Central memory CD8-positive, alpha-beta T cell (primary cell): ENCODE measurements around the gene BAHCC1.

Source experiments
- ATAC-seq: fragments of 150-1000 bp; cut with Tn5 transposase; replicated peaks from 2 replicates; pipeline ENCODE4 v1.10.0; 2022; ENCODE audit warnings: mild to moderate bottlenecking, moderate FRiP score, moderate number of reproducible peaks; ENCODE audit not compliant: poor library complexity, severe bottlenecking; ENCODE audit errors: extremely low read depth
- DNase-seq, 2 donors: peaks; one replicate each; pipeline ENCODE4 v3.0.0; 2021; ENCODE audit warnings: low spot score in 2 of 2
- H3K27ac Mint-ChIP-seq: one replicate; pipeline ENCODE4 v1.8.0; 2022; ENCODE audit warnings: low read depth, mild to moderate bottlenecking, moderate library complexity, mixed read lengths
- H3K27me3 Mint-ChIP-seq: one replicate; pipeline ENCODE4 v1.8.0; 2022; ENCODE audit warnings: mixed read lengths
- H3K36me3 Mint-ChIP-seq: one replicate; pipeline ENCODE4 v1.8.0; 2022; ENCODE audit warnings: mild to moderate bottlenecking, moderate library complexity, mixed read lengths; ENCODE audit not compliant: insufficient read depth
- H3K4me1 Mint-ChIP-seq: one replicate; pipeline ENCODE4 v1.8.0; 2022; ENCODE audit warnings: mixed read lengths
- H3K4me3 Mint-ChIP-seq: one replicate; pipeline ENCODE4 v1.8.0; 2022; ENCODE audit warnings: mild to moderate bottlenecking, moderate library complexity, mixed read lengths
- H3K9me3 Mint-ChIP-seq: one replicate; pipeline ENCODE4 v1.8.0; 2022; ENCODE audit warnings: mixed read lengths

BAHCC1 gene

GRCh38 chr17:81480140-81481072 lies 85.1 kb downstream of the BAHCC1 start:
- Mint-ChIP-seq H3K4me1 (no peaks in the 10 kb centered on the region), H3K27ac (no peak overlapping the region), H3K27me3 (peaks cover 46% of the 10 kb centered on the region), H3K9me3 (no peaks in the 10 kb centered on the region), H3K36me3 (peaks cover 3% of the 10 kb centered on the region), H3K4me3 (no peak overlapping the region)
- no peak for ATAC-seq
- DNase-seq, result no peak

GRCh38 chr17:81481073-81481799 lies 86.0 kb downstream of the BAHCC1 start:
- no peaks in the 10 kb centered on the region for H3K4me1 Mint-ChIP-seq
- peak overlapping the region; percentile 49 for H3K4me3 Mint-ChIP-seq
- DNase-seq (no peak), ATAC-seq (no peak)
- H3K36me3 Mint-ChIP-seq, result peaks cover 3% of the 10 kb centered on the region
- peaks cover 52% of the 10 kb centered on the region for H3K27me3 Mint-ChIP-seq
- no peak overlapping the region for H3K27ac Mint-ChIP-seq
- H3K9me3 Mint-ChIP-seq, result no peaks in the 10 kb centered on the region

GRCh38 chr17:81481815-81482505 lies 86.7 kb downstream of the BAHCC1 start:
- H3K9me3 Mint-ChIP-seq, result no peaks in the 10 kb centered on the region
- H3K36me3 Mint-ChIP-seq, result peaks cover 3% of the 10 kb centered on the region
- no peaks in the 10 kb centered on the region for H3K4me1 Mint-ChIP-seq
- peaks cover 55% of the 10 kb centered on the region for H3K27me3 Mint-ChIP-seq
- no peak for DNase-seq
- H3K27ac Mint-ChIP-seq, result no peak overlapping the region
- no peak for ATAC-seq
- peak overlapping the region; percentile 49 for H3K4me3 Mint-ChIP-seq

- DNase-seq, result no peak
- Mint-ChIP-seq H3K27ac (peak overlapping the region; percentile 67), H3K9me3 (no peaks in the 10 kb centered on the region), H3K36me3 (peaks cover 3% of the 10 kb centered on the region), H3K4me1 (no peaks in the 10 kb centered on the region), H3K4me3 (peak overlapping the region; percentile 49), H3K27me3 (peaks cover 55% of the 10 kb centered on the region)
- no peak for ATAC-seq
These were observed 87.4 kb downstream of the BAHCC1 start for GRCh38 chr17:81482673-81483072.

- Mint-ChIP-seq H3K4me3 (peak overlapping the region; percentile 49), H3K27me3 (peaks cover 49% of the 10 kb centered on the region), H3K4me1 (no peaks in the 10 kb centered on the region), H3K36me3 (peaks cover 3% of the 10 kb centered on the region), H3K27ac (peak overlapping the region; percentile 67), H3K9me3 (no peaks in the 10 kb centered on the region)
- DNase-seq (no peak), ATAC-seq (no peak)
These were observed 88.0 kb downstream of the BAHCC1 start for GRCh38 chr17:81483085-81483861.

- Mint-ChIP-seq H3K27me3 (peaks cover 47% of the 10 kb centered on the region), H3K4me3 (no peak overlapping the region), H3K9me3 (no peaks in the 10 kb centered on the region), H3K4me1 (no peaks in the 10 kb centered on the region), H3K27ac (no peak overlapping the region), H3K36me3 (peaks cover 3% of the 10 kb centered on the region)
- DNase-seq, result no peak
- peak; percentile 11 for ATAC-seq
These were observed 88.6 kb downstream of the BAHCC1 start for GRCh38 chr17:81483862-81484194.

- DNase-seq, result peak; percentile 81 to 84
- Mint-ChIP-seq H3K4me1 (no peaks in the 10 kb centered on the region), H3K4me3 (no peak overlapping the region), H3K9me3 (no peaks in the 10 kb centered on the region), H3K27me3 (peaks cover 48% of the 10 kb centered on the region), H3K36me3 (peaks cover 3% of the 10 kb centered on the region), H3K27ac (no peak overlapping the region)
- peak; percentile 82 for ATAC-seq
These were observed 89.1 kb downstream of the BAHCC1 start for GRCh38 chr17:81484195-81484979.

GRCh38 chr17:81486199-81486810 lies 91.0 kb downstream of the BAHCC1 start:
- Mint-ChIP-seq H3K9me3 (no peaks in the 10 kb centered on the region), H3K27me3 (peaks cover 51% of the 10 kb centered on the region), H3K4me3 (peak overlapping the region; percentile 14), H3K4me1 (no peaks in the 10 kb centered on the region), H3K36me3 (peaks cover 3% of the 10 kb centered on the region), H3K27ac (no peak overlapping the region)
- DNase-seq, result no peak
- no peak for ATAC-seq

GRCh38 chr17:81487089-81487486 lies 91.8 kb downstream of the BAHCC1 start:
- H3K4me3 Mint-ChIP-seq, result peak overlapping the region; percentile 25
- H3K36me3 Mint-ChIP-seq, result peaks cover 3% of the 10 kb centered on the region
- no peak for DNase-seq
- H3K4me1 Mint-ChIP-seq, result no peaks in the 10 kb centered on the region
- no peaks in the 10 kb centered on the region for H3K9me3 Mint-ChIP-seq
- ATAC-seq, result no peak
- no peak overlapping the region for H3K27ac Mint-ChIP-seq
- H3K27me3 Mint-ChIP-seq, result peaks cover 49% of the 10 kb centered on the region

GRCh38 chr17:81487487-81488275 lies 92.4 kb downstream of the BAHCC1 start:
- H3K9me3 Mint-ChIP-seq, result no peaks in the 10 kb centered on the region
- H3K27ac Mint-ChIP-seq, result no peak overlapping the region
- no peaks in the 10 kb centered on the region for H3K36me3 Mint-ChIP-seq
- H3K4me1 Mint-ChIP-seq, result no peaks in the 10 kb centered on the region
- H3K27me3 Mint-ChIP-seq, result peaks cover 49% of the 10 kb centered on the region
- H3K4me3 Mint-ChIP-seq, result peak overlapping the region; percentile 25
- ATAC-seq (peak; percentile 44), DNase-seq (peak in 1 of 2 donors; percentile 54)
